Heart left ventricle (tissue), 13 donors: ENCODE data around the gene PHACTR3.

Experiments
- POLR2A ChIP-seq, 2 donors: fragments of 450-650 bp; IDR thresholded peaks; one replicate each; pipeline ENCODE4 v1.6.1; 2017; ENCODE audit warnings: antibody characterized with exemption in 2 of 2, mild to moderate bottlenecking in 2 of 2, moderate library complexity in 2 of 2
- TF ChIP-seq, protein P1 (sequence below), 12 donors: fragments of 200-600 bp; sonication (generic) in 4 of 12; IDR thresholded peaks; one replicate each; pipeline versions ENCODE4 v1.5.0 to v1.8.0; 2018 to 2022; ENCODE audit warnings: antibody characterized with exemption in 12 of 12, mild to moderate bottlenecking in 5 of 12
- donor health status: ischemic (EF 13 %, LVEDD 7.1; RV severe dilation, severe dysfunction).
- donor health status: DM: no; HTN: yes; CAD: no.
- donor health status: DM: no; HTN: no; CAD: no.
- donor health status: ischemic (EF 25% LVEDD 6.9; RV normal size, moderate dysfunction).
- donor health status: ischemic (EF 25% LVEDD 5.7; RV mildly dilated, moderate dysfunction).
- donor health status: ischemic (EF 35%, LVEDD 5.7; RV mildly dilated, moderate dysfunction).
- donor health status: nonischemic (EF 11% LVEDD 7.7; RV severe dilation, severe dysfunction).
- donor health status: DM: yes; HTN: yes; CAD: no.
- donor health status: PGD.
- donor health status: ischemic (EF 29% LVEDD 5.4; RV normal size, mild dysfunction).
- donor health status: nonischemic (EF 23%, LVEDD 6.1; RV moderate dilation, normal function).

DNA sequence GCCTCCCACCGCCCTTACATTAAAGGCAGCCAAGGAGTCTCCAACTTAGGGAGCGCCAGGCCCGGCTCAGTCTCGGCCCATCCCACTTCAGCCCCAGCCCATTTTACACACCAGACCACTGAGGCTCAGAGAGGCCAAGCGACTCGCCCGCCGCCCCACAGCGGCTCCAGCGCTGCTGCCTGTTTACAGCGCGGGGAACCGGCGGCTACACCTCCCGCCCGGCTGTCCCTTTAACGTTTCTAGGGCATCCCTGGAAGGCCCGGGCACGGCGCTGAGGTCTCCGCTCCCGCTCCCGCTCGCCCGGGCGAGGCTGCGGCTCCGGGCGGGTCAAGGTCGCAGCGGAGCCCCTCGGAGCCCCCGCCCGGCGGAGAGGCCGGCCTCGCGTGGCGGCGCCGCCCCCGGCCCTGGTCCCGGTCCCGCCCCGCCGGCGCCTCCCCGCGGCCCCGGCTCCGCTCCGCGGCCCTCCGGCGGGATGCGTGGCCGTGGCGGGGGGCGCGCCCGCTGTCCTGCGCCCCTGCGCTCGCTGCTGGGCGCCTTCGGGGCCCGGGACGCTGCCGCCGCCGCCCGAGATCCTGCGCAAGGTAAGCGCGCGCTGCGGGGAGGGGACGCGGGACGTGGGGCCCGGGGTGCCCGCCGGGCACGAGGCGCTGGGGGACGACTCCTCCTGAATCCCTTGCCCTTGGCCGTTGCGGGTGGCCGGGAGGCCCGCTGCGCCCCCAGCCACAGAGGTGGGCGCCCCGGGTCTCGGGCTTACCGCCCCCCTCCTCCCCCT is 27.1 kb upstream of the PHACTR3 start:
- no peak for TF ChIP-seq POLR2A (IDR thresholded peaks at IDR 0.05)
- TF ChIP-seq, protein P1, sequence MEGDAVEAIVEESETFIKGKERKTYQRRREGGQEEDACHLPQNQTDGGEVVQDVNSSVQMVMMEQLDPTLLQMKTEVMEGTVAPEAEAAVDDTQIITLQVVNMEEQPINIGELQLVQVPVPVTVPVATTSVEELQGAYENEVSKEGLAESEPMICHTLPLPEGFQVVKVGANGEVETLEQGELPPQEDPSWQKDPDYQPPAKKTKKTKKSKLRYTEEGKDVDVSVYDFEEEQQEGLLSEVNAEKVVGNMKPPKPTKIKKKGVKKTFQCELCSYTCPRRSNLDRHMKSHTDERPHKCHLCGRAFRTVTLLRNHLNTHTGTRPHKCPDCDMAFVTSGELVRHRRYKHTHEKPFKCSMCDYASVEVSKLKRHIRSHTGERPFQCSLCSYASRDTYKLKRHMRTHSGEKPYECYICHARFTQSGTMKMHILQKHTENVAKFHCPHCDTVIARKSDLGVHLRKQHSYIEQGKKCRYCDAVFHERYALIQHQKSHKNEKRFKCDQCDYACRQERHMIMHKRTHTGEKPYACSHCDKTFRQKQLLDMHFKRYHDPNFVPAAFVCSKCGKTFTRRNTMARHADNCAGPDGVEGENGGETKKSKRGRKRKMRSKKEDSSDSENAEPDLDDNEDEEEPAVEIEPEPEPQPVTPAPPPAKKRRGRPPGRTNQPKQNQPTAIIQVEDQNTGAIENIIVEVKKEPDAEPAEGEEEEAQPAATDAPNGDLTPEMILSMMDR (IDR thresholded peaks at IDR 0.05), result no peak
